Peyer's patch (tissue), 4 donors: ENCODE measurements around the gene GPC6. TPM values are rescaled to one million over a fixed set of nuclear protein-coding genes. Genes with fewer than 3 reads are reported as not detected.

Experiments used
- DNase-seq, 3 donors: peaks; one replicate each; pipeline ENCODE4 v3.0.0-alpha.2; 2017 to 2019
- H3K27ac ChIP-seq, 4 donors: fragments of 200-600 bp; sonication (generic); one replicate each; pipeline ENCODE4 v1.5.1; 2016 to 2019
- H3K27me3 ChIP-seq, 2 donors: fragments of 200-600 bp; sonication (generic); one replicate each; pipeline ENCODE4 v1.5.1; 2019
- H3K36me3 ChIP-seq, 3 donors: fragments of 200-600 bp; sonication (generic); one replicate each; pipeline ENCODE4 v1.5.1; 2016 to 2019
- H3K4me1 ChIP-seq, 4 donors: fragments of 200-600 bp; sonication (generic); one replicate each; pipeline ENCODE4 v1.5.1; 2016 to 2019
- H3K4me3 ChIP-seq, 4 donors: fragments of 200-600 bp; sonication (generic); 1 replicate in 3 of 4; 2 replicates in 1 of 4; pipeline ENCODE4 v1.5.1; 2016 to 2019; ENCODE audit warnings: mild to moderate bottlenecking in 1 of 4
- H3K9me3 ChIP-seq, 4 donors: fragments of 200-600 bp; sonication (generic); one replicate each; pipeline ENCODE4 v1.5.1; 2016 to 2019; ENCODE audit warnings: mild to moderate bottlenecking in 1 of 4
- CTCF ChIP-seq, 6 experiments: fragments of 450-650 bp in 4 of 6; fragments of 200-600 bp in 2 of 6; sonication (generic) in 1 of 6; IDR thresholded peaks; one replicate each; pipeline ENCODE4 v1.5.1; 2017 to 2019; ENCODE audit warnings: antibody characterized with exemption in 6 of 6, mild to moderate bottlenecking in 3 of 6, moderate library complexity in 1 of 6
- POLR2A ChIP-seq, 2 donors: fragments of 450-650 bp; IDR thresholded peaks; one replicate each; pipeline ENCODE4 v1.5.1; 2017; ENCODE audit warnings: antibody characterized with exemption in 2 of 2, mild to moderate bottlenecking in 2 of 2, moderate library complexity in 2 of 2
- total RNA-seq, 4 donors: library from RNA; depleted of rRNA; stranded (reverse); fragments of >200 nt; gene quantifications; one replicate each; pipeline ENCODE4 v1.1.0, GENCODE V29; 2016

Gene GPC6
- total RNA-seq, 4 donors from 2014 or later = 1.6 to 13.2 (median 2.6) TPM

- Histone ChIP-seq H3K4me1 (no peaks in the 10 kb centered on the region), H3K4me3 (no peak overlapping the region), H3K9me3 (no peaks in the 10 kb centered on the region), H3K27me3 (no peaks in the 10 kb centered on the region), H3K27ac (no peak overlapping the region), H3K36me3 (peaks cover 0 to 4% (median 0%) of the 10 kb centered on the region in 3 donors)
- TF ChIP-seq POLR2A (IDR thresholded peaks at IDR 0.05) (no peak), CTCF (IDR thresholded peaks at IDR 0.05) (no peak)
- no peak for DNase-seq
Observed at GRCh38 chr13:93418398-93418797, 191.8 kb downstream of the GPC6 start.

- no peak overlapping the region for H3K4me3 ChIP-seq
- no peak for DNase-seq
Observed at GRCh38 chr13:93420206-93420605, 193.6 kb downstream of the GPC6 start.

GRCh38 chr13:93420887-93421286 lies 194.3 kb downstream of the GPC6 start:
- Histone ChIP-seq H3K36me3 (peaks cover 0 to 4% (median 0%) of the 10 kb centered on the region in 3 donors), H3K27ac (no peak overlapping the region), H3K4me1 (no peaks in the 10 kb centered on the region), H3K4me3 (no peak overlapping the region), H3K9me3 (no peaks in the 10 kb centered on the region), H3K27me3 (no peaks in the 10 kb centered on the region)
- DNase-seq = no peak
- TF ChIP-seq POLR2A (IDR thresholded peaks at IDR 0.05) (no peak), CTCF (IDR thresholded peaks at IDR 0.05) (no peak)

More at GRCh38 chr13:93420206-93420605, 193.6 kb downstream of the GPC6 start:
- no peak for TF ChIP-seq CTCF (IDR thresholded peaks at IDR 0.05)
- TF ChIP-seq POLR2A (IDR thresholded peaks at IDR 0.05) = no peak
- no peak overlapping the region for H3K27ac ChIP-seq
- H3K36me3 ChIP-seq = peaks cover 0 to 4% (median 0%) of the 10 kb centered on the region in 3 donors
- no peaks in the 10 kb centered on the region for H3K9me3 ChIP-seq
- H3K4me1 ChIP-seq = no peaks in the 10 kb centered on the region
- H3K27me3 ChIP-seq = no peaks in the 10 kb centered on the region

- H3K27me3 ChIP-seq = no peaks in the 10 kb centered on the region
- no peak for TF ChIP-seq CTCF (IDR thresholded peaks at IDR 0.05)
- no peak for TF ChIP-seq POLR2A (IDR thresholded peaks at IDR 0.05)
- no peaks in the 10 kb centered on the region for H3K9me3 ChIP-seq
- no peaks in the 10 kb centered on the region for H3K4me1 ChIP-seq
- peaks cover 0 to 4% (median 0%) of the 10 kb centered on the region in 3 donors for H3K36me3 ChIP-seq
- H3K4me3 ChIP-seq = no peak overlapping the region
- no peak overlapping the region for H3K27ac ChIP-seq
- no peak for DNase-seq
Observed at GRCh38 chr13:93422980-93423543, 196.5 kb downstream of the GPC6 start.

- Histone ChIP-seq H3K27me3 (no peaks in the 10 kb centered on the region), H3K4me1 (no peaks in the 10 kb centered on the region), H3K27ac (no peak overlapping the region), H3K4me3 (no peak overlapping the region), H3K9me3 (no peaks in the 10 kb centered on the region), H3K36me3 (peaks cover 0 to 4% (median 0%) of the 10 kb centered on the region in 3 donors)
- DNase-seq = no peak
- TF ChIP-seq CTCF (IDR thresholded peaks at IDR 0.05) = no peak
- TF ChIP-seq POLR2A (IDR thresholded peaks at IDR 0.05) = no peak
Observed at GRCh38 chr13:93425411-93425810, 198.8 kb downstream of the GPC6 start.

- Histone ChIP-seq H3K4me3 (no peak overlapping the region), H3K9me3 (no peaks in the 10 kb centered on the region), H3K4me1 (no peaks in the 10 kb centered on the region), H3K27me3 (no peaks in the 10 kb centered on the region), H3K36me3 (no peaks in the 10 kb centered on the region), H3K27ac (no peak overlapping the region)
- DNase-seq = no peak
- TF ChIP-seq POLR2A (IDR thresholded peaks at IDR 0.05) (no peak), CTCF (IDR thresholded peaks at IDR 0.05) (no peak)
Observed at GRCh38 chr13:93430381-93430780, 203.8 kb downstream of the GPC6 start.
